H1 (cell line): Measurements from ENCODE around the gene CTSW. TPM values are rescaled to one million over a fixed set of nuclear protein-coding genes. Genes with fewer than 3 reads are reported as not detected.

Source experiments
- ATF2 ChIP-seq: IDR thresholded peaks from 2 replicates; pipeline ENCODE4 v1.6.1; 2012; ENCODE audit warnings: low read length, inconsistent platforms
- EGR1 ChIP-seq: IDR thresholded peaks from 2 replicates; pipeline ENCODE4 v1.6.1; 2011; ENCODE audit warnings: low read depth, low read length, borderline replicate concordance
- HDAC2 ChIP-seq, 2 experiments: fragments of 300-600 bp in 1 of 2; sonication (generic) in 1 of 2; IDR thresholded peaks; 2 replicates each; pipeline ENCODE4 v1.6.1; 2011 to 2012; ENCODE audit warnings: low read depth in 2 of 2, low read length in 2 of 2, mild to moderate bottlenecking in 2 of 2, moderate library complexity in 2 of 2, borderline replicate concordance in 1 of 2, inconsistent platforms in 1 of 2
- PHF8 ChIP-seq: fragments of 200-600 bp; sonication (generic); conservative IDR thresholded peaks from 2 replicates; pipeline ENCODE4 v1.7.1; 2012; ENCODE audit warnings: low read depth, mild to moderate bottlenecking, inconsistent platforms, low read length, moderate library complexity
- POLR2AphosphoS5 ChIP-seq: IDR thresholded peaks from 2 replicates; pipeline ENCODE4 v1.6.1; 2011; ENCODE audit warnings: low read depth, low read length
- SIRT6 ChIP-seq: IDR thresholded peaks from one replicate; pipeline ENCODE4 v1.7.1; 2012; ENCODE audit warnings: low read length, inconsistent platforms
- SP1 ChIP-seq: IDR thresholded peaks from 2 replicates; pipeline ENCODE4 v1.6.1; 2011; ENCODE audit warnings: low read depth, low read length
- polyA plus RNA-seq, 7 experiments: library from polyadenylated mRNA; depleted of rRNA in 3 of 7; stranded (reverse) in 5 of 7; unstranded in 2 of 7; fragments of >200 nt in 5 of 7; fragments of 200-250 nt in 2 of 7; gene quantifications; 1 replicate in 5 of 7; 2 replicates in 1 of 7; 4 replicates in 1 of 7; pipeline versions ENCODE4 v1.2.1 to v1.2.3, GENCODE V29; 2011 to 2013; ENCODE audit warnings: missing spikeins in 2 of 7, mixed read lengths in 2 of 7
- total RNA-seq: library from RNA; stranded (reverse); fragmentation: NEBNext Ultra II Directional; extraction: Animal tissue kit (Norgen Biotek cat#: 25700); gene quantifications from 2 replicates; pipeline ENCODE4 v1.2.1, GENCODE V29; 2021

Gene CTSW
- total and polyA plus RNA-seq, 2 of the 8 experiments (the other 6 are each of a cell fraction or from before 2014, with no cell fraction given): not detected

GRCh38 chr11:65856689-65857499 is 22.7 kb upstream of the CTSW start (continued):
- TF ChIP-seq EGR1 (no peak), SIRT6 (no peak), SP1 (no peak), ATF2 (peak; percentile 35; the same call in 1 of the 2 replicates), PHF8 (peak; percentile 46; the same call in 1 of the 2 replicates), HDAC2 (IDR thresholded peaks at IDR 0.05; ENCODE audit: borderline replicate concordance in 1 of 2, low read depth in 2 of 2, low read length in 2 of 2) (no peak), POLR2AphosphoS5 (peak; percentile 74)
